GM21737 (cell line): ENCODE data around the gene TK1.
"Not testable (repeated sequence)": the region's sequence is repeated elsewhere in the genome, so short reads cannot be mapped to it uniquely, and the experiment has no call there.

ENCODE experiments used
- ATAC-seq: cut with Tn5 transposase; IDR thresholded peaks from one replicate; pipeline ENCODE4 v1.9.1; 2021; ENCODE audit warnings: mild to moderate bottlenecking, moderate library complexity; ENCODE audit not compliant: unreplicated experiment

The TK1 gene, protein sequence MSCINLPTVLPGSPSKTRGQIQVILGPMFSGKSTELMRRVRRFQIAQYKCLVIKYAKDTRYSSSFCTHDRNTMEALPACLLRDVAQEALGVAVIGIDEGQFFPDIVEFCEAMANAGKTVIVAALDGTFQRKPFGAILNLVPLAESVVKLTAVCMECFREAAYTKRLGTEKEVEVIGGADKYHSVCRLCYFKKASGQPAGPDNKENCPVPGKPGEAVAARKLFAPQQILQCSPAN

DNA sequence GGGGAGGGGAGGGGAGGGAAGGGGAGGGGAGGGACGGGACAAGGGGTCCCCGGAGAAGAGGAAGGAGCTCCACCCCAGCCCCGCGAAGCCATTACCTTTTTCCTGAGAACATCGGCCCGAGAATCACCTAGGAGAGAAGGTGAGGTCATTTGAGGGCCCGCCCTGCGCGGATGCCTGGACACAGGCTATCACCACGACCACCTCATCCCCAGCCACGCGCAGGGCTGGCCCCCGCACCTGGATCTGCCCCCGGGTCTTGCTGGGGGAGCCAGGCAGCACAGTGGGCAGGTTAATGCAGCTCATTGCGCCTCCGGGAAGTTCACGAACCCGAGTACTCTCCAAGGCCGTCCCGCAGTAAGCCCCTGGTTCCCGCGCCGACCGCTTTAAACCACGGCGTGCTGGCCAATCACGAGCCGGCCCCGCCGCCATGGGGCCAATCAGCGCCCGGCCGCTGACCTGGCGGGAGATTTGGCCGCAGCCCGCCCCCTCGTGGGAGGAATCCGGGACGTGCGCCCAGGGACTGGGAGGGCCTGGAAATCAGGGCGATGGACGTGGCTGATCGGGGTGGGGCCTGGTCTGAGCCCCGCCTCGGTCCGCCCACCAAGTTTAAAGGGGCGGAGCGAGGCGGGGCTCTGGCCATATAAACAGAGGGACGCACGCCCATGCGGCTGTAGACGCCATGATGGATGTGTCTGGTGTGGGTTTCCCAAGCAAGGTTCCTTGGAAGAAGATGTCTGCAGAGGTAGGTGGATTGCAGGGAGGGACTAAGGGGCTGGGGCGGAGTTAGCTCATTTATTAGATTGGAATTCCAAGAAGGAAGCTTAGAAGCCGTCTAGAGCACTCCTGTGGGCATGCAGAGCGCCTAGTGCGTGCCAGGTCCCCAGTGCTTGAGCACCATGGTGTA, at the start of gene TK1, which contains the start of gene AFMID:
Gene TK1, minus strand, starts transcription at position 361 of the 904 bp plus-strand sequence. Its CDS starts 58 bp downstream, at position 303.
Gene AFMID, plus strand, starts transcription at position 671 of the 904 bp plus-strand sequence. Its CDS starts 9 bp downstream, at position 680.
- ATAC-seq, result peak; percentile 86

DNA sequence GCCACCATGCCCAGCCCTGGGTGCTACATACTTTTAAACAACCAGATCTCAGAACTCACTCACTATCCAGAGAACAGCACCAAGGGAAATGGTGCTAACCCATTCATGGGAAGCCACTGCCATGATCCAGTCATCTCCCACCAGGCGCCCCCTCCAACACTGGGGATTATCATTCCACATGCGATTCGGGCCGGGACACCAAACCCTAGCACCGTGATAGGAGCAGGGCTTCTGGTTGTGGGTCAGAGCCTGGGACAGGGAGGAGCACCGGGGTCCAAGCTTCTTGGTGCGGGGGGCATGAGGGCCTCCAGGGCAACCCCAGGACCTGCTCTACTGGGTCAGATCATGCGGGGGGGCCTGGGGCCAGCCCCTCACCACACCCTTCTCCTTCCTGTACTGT, 49.0 kb upstream of the TK1 start:
- no peak for ATAC-seq

DNA sequence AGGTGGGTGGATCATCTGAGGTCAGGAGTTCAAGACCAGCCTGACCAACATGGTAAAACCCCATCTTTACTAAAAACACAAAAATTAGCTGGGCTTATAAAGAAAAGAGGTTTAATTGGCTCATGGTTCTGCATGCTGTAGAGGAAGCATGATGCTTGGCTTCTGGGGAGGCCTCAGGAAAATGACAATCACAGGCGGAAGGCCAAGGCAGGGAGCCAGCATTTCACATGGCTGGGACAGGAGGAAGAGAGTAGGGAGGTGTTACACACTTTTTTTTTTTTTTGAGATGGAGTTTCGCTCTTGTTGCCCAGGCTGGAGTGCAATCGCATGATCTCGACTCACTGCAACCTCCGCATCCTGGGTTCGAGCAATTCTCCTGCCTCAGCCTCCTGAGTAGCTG, 48.2 kb upstream of the TK1 start:
- not testable (repeated sequence) for ATAC-seq

DNA sequence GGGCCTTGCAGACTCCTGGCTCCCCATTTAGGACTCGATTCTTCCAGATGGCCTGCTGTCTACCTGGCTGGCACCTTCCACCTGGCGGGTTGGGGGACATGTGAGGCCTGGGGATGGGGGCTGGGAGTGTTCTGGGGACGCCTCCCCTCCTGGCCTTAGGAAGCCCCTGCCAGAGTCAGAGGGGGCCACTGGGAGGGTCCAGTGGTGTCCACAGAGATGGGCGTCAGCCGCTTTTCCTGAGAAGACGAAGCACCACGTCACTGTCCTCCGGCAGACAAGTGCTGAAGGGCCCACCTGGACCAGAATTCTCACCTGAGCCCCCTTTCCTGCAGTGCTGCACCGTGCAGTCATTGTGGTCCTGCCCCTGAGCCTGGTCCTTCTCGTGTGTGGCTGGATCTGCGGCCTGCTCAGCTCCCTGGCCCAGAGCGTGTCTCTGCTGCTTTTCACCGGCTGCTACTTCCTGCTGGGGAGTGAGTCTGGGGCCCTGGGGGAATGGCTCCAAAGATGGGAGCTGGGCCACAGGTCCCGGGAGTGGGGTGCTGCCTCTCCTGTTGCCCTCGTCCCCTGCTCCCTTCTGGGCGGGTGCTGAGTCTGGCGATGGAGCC, 47.5 kb upstream of the TK1 start:
- ATAC-seq, result no peak

DNA sequence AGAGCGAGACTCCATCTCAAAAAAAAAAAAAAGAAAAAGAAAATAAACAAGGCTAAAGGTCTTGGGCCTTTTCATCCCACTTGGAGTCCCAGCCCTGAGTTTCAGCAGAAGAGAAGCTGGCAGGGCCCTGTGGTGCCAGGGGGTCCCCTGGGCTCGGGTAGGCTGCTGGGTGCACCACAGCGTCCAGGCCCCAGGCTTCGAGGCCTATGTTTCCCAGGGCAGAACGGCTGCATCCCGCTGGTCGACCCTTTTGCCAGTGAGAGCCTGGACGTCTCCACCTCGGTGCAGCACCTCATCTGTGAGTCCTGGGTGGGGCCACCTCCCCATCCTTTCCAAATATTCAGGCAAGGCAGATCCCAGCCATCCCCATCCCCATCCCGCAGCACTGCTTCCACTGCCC, 46.8 kb upstream of the TK1 start:
- ATAC-seq, result no peak

DNA sequence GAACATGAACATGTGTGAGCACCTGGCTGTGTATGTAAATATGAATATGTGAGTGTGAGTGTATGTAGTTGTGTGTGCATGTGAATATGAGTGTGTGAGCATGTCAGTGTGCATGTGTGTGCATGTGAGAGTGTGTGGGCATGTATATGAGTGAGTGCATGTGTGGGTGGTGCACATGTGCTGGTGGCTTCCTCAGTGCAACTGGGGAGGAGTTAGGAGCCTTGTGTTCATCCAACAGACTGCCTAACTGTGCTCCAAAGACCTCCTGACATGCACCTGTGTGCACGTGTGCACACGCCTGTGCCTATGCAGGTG, 46.0 kb upstream of the TK1 start:
- no peak for ATAC-seq

DNA sequence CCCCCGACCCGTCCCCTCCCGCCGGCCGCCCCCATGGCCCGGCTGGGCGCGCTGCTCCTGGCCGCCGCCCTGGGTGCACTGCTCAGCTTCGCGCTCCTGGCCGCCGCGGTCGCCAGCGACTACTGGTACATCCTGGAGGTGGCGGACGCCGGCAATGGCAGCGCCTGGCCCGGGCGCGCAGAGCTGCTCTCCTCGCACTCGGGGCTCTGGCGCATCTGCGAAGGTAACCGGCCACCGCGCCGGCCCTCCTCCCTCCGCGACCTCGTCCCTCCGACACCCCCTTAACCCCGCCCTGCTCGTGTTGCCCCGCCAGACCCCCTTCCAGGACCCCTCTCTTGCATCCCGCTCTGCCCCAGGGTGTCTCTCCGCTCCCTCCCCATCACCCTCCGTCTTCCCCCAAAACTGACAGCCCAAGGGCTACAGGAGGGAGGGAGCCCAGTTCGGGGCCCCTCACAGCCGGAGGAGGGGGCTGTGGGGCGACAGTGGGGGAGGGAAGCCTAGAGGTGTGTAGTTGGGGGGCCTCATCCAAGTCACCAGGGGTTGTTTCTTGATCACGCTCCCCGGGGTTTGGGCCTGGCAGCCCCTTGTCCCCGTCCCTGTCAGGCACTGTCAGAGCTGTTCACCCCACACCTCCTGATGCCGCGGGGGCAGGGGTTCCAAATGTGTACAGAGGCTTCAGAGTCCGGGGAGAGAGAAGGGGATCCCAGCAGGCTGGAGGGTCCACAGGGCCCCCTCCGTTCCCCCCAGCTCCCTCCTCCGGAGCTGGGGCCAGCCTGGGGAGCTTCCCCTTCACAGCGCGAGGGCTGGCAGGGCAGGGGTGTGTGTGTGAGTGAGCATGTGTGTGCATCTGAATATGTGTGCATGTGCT, 45.4 kb upstream of the TK1 start:
- no peak for ATAC-seq

DNA sequence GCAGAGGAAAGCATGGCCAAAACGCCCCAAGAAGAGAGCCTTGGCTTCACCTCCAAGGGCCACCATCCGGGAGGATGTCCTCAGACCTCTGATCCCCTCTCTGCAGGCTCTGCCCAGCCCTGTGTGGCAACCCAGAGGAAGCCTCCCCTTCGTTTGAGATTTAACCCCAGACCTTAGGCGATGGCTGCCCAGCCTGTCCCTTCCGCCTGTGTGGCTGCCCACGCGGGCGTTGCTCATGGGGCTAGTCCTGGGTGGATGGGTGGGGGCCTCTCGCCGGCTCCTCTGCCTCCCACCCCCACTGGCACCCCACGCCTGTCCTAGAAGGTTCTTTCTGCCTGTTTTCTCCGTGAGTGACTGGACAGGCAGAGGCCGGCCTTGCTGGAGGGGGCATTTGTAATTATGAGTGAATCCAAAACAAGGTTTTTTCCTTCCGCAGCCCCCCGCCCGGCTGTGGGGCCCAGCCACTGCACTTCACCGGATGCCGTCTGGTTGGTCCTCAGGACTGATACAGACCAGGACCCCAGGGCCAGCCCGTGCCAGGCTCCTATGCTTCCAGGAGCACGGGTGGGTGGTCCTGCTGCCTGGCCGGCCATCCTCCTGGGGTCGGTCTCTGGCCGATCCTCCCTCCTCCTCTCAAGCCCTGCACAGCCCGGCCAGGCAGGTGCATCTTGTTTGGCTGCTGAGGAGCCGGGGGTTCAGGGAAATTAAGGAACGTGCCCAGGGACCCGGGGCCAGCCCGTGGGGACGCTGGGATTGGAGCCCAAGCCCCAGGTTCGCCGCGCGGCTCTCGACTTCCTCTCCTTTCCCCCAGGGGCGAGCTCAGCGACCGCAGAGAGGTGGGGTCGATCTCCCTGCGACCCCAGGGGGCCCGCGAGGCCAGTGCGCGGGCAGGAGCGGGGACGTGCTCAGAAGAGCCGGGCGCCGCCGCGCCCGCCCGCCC, 44.4 kb upstream of the TK1 start, which contains the start of gene TMEM235:
Gene TMEM235, plus strand, starts transcription at position 636 of the 940 bp plus-strand sequence. CDS start 393 bp downstream, outside the sequence.
- ATAC-seq, result no peak

DNA sequence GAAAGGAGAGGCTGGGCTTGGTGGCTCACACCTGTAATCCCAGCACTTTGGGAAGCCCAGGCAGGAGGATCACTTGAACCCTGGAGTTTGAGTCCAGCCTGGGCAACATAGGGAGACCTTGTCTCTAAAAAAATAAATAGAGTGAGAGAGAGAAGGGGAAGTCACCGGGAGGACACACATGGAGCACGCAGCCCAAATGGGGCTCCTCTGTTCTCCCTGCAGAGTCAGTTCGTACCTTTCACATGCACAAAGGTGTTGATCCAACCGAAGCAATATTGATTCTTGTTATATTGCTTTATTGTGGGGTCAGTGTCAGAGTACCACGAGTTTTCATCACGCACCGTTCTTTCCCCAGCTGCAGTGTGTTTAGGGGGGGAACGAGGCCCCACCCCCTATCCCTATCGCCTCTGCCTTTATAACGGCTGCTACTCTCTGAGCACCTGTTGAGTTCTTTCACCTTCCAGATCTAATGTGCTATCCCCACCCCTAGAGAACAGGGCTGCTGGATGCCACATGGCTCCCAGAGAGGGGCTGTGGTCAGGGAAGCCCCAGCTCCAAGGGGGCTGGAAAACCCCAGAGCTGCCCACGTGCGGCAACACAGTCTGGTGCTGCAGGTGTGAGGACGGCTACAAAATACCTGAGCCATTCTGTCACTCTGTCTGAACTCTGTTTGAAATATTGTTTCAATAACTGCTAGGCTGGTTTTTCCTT, 43.6 kb upstream of the TK1 start:
- ATAC-seq, result no peak

DNA sequence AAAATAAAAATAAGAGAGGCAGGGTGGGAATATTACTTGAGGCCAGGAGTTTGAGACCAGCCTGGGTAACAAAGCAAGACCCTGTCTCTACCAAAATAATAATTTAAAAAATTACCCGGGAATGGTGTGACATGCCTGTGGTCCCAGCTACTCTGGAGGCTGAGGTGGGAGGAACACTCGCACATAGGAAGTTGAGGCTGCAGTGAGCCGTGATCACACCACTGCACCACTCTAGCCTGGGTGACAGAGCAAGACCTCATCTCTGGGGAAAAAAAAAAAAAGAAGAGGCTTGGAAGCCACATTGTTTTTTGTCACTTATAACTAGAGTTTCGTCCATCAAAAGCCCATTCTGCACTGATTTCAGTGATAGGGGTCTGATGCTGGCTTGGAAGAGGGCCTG, 41.3 kb upstream of the TK1 start:
- no peak for ATAC-seq

DNA sequence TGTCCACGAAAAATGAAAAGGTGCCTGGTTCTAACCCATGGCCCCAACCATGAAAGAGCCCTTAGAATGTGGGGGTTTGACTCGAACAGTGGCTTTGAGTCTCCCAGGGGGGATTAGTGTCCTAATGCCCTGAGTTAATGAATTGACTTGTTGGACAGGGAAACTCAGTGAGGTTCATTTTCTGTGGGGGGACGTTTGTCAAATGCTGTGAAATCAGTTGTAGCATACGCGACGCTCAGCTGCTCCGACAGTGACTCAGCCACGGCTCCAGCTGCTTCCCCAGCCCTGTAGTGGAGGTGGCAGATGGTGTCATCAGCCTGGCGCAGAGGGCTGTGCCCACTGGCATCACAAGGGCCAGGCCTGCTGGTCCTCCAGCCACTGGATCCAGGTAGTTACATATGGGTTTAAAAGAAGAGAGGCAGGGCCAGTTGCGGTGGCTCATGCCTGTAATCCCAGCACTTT, 40.6 kb upstream of the TK1 start:
- ATAC-seq, result no peak

DNA sequence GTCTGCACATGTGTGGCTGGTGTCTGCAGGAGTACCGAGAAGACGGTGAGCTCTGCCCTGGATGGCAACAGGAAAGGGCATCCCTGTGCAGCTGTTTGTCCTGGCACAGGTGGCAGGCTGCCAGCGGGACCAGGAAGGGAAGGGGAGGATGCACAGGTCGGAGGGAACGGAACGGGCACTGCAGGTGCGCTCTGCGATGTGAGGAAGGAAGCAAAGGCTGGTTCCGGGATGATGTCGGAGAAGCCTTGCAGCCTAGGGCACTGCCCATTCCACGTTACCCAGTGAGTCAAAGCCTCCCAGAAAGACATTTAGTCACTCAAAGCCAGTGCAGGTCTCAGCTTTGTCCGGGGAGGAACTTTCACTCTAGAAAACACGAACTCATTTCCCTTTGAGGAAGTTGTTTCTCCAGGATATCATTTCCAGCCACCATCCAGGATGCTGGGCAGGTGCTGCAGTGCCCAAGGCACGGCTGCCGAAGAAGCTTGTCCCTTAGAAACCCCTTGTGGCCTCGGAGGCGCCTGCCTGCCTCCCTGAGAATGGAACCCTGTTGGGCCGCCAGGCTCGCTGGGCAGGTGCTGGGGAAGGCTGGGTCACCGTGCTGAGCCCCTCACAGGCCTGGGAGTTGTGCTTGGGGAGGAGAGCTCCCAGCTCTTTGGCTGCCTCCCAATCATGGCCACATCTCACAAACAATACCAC, 40.1 kb upstream of the TK1 start:
- ATAC-seq, result no peak

DNA sequence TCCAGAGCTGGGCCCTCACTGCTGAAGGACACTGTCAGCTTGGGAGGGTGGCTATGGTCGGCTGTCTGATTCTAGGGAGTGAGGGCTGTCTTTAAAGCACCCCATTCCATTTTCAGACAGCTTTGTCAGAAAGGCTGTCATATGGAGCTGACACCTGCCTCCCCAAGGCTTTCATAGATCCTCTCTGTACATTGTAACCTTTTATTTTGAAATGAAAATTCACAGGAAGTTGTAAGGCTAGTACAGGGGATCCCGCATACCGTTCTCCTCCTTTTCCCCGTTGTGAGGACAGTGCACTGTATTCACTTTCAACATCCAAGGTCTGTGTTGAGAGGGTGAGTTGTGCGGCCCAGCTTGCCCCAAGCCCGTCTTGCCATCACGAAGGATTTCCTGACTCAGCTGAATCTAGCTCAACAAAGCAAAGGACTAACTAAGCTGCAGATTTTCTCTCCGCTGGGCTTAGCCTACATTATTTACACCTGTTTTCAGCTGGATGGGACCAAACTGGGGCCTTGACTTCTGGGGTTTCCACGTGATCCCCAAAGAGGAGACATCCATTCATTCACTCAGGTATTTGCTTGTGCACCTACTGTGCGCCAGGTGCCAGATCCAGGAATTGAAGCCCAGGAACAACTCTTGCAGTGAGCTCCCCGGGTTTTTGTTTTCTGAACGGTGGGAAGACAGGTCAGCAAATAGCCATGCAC, 39.4 kb upstream of the TK1 start:
- no peak for ATAC-seq

DNA sequence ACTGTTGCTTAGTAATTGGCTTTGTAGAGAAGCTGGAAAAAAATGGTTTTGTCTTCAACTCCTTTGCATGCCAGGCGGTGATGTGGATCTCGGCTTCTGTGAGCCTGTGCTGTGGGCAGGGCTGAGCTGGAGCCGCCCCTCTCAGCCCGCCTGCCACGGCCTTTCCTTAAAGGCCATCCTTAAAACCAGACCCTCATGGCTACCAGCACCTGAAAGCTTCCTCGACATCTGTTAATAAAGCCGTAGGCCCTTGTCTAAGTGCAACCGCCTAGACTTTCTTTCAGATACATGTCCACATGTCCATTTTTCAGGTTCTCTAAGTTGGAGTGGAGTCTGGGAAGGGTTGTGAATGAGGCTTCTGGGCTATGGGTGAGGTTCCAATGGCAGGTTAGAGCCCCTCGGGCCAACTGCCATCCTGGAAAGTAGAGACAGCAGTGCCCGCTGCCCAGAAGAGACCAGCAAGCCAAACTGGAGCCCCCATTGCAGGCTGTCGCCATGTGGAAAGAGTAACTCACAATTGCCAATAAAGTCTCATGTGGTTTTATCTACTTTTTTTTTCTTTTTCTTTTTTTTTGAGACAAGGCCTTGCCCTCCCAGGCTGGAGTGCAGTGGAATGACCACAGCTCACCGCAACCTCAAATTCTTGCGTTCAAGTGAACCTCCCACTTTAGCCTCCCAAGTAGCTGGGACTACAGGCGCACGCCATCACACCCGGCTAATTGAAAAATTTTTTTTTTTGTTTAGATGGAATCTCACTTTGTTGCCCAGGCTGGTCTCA, 38.4 kb upstream of the TK1 start:
- no peak for ATAC-seq

DNA sequence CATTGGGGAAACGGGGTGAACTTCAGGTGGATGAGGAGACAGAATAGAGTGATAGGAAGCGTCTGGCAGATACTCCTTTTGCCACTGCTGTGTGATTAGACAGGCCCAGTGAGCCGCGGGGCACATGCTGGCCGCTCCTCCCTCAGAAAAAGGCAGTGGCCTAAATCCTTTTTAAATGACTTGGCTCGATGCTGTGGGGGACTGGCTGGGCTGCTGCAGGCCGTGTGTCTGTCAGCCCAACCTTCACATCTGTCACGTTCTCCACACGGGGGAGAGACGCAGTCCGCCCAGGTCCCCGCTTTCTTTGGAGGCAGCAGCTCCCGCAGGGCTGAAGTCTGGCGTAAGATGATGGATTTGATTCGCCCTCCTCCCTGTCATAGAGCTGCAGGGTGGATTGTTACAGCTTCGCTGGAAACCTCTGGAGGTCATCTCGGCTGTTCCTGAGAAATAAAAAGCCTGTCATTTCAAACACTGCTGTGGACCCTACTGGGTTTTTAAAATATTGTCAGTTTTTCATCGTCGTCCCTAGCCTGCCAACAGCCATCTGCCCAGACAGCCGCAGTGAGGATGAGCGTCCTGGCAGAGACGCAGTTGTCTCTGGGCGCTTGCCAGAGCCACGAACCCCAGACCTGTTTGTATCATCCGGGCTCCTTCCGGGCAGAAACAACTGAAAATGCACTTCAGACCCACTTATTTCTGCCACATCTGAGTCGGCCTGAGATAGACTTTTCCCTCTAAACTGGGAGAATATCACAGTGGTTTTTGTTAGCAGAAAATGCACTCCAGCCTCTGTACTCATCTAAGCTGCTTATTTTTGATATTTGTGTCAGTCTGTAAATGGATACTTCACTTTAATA, 37.6 kb upstream of the TK1 start:
- ATAC-seq, result no peak

DNA sequence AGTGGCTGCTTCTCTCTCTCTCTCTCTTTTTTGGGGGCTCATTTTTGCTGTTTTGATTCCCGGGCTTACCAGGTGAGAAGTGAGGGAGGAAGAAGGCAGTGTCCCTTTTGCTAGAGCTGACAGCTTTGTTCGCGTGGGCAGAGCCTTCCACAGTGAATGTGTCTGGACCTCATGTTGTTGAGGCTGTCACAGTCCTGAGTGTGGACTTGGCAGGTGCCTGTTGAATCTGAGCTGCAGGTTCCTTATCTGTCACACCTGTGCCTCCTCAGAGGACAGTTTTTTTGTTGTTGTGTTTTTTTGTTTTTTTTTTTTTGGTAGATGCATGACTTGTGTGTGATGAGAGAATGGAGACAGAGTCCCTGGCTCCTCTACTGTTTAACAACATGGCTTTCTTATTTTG, 36.9 kb upstream of the TK1 start:
- no peak for ATAC-seq
